NCI-H2196 (cell line): Measurements from ENCODE around the gene COX7A1.
A peak's percentile ranks its signal among the peaks of the same experiment; 100 is the strongest.
"Not testable (repeated sequence)": the region's sequence is repeated elsewhere in the genome, so short reads cannot be mapped to it uniquely, and the experiment has no call there.

Experiments
- DNase-seq: peaks from one replicate; lab custom pipeline; 2025; ENCODE audit not compliant: unreplicated experiment; lab: John Stamatoyannopoulos, UW

Gene COX7A1

GRCh38 chr19:36152352-36153091 is at the start of gene COX7A1:
Gene COX7A1 (minus strand): TSS chr19:36152447. CDS start chr19:36152407, 40 bp downstream.
- no peak for DNase-seq

DNA sequence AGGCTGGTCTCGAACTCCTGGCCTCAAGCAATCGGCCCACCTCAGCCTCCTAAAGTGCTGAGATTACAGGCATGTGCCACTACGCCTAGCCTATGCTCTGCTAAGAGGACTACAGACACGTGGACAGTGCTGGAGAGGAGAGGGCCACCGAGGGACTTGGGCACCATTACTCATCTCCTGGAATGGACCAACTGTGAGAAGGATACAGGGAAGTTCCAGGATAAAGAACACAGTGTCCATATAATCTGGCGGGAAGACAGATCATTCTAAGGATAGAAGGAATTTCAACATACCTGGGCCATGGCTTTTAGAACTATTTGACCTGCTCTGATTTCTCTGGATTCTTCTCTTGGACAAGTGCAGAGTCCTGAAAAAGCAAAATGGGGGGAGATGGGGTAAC is 49.4 kb upstream of the COX7A1 start:
- no peak for DNase-seq

DNA sequence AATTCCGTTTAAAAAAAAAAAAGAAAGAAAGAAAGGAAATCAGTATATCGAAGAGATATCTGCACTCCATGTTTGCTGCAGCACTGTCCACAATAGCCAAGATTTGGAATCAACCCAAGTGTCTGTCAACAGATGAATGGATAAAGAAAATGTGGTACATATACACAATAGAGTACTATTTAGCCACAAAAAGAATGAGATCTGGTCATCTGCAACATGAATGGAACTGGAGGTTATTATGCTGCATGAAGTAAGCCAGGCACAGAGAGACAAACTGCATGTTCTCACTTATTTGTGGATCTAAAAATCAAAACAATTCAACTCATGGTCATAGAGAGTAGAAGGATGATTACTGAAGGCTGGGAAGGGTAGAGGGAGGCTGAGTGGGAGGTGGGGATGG is 45.9 kb upstream of the COX7A1 start:
- no peak for DNase-seq

- DNase-seq: no peak
Measured at GRCh38 chr19:36196249-36196648, 44.0 kb upstream of the COX7A1 start.

DNA sequence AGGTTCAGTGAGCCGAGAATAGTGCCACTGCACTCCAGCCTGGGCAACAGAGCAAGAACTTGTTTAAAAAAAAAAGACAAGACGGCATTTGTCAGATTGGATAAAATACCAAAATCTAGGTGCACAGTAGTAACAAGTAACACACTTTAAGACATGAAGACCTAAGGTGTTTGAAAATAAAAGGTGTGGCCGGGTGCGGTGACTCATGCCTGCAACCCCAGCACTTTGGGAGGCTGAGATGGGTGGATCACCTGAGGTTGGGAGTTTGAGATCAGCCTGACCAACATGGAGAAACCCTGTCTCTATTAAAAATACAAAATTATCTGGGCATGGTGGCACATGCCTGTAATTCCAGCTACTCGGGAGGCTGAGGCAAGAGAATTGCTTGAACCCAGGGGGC is 34.5 kb upstream of the COX7A1 start:
- DNase-seq: not testable (repeated sequence)

DNA sequence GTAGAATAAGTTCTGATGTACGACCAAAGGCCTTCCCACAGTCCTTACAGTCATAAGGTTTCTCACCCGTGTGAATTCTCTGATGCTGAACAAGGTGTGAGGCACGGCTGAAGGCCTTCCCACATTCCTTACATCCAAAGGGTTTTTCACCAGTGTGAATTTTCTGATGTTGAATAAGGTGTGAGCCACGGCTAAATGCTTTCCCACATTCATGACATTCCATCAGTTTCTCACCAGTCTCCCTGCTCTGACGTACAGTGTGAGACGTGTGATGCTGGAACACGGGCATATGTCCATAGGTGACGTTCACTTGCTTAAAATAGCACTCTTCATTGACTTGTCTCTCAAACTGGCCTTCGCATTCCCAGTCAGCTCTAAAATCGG is 31.0 kb upstream of the COX7A1 start:
- no peak for DNase-seq

DNA sequence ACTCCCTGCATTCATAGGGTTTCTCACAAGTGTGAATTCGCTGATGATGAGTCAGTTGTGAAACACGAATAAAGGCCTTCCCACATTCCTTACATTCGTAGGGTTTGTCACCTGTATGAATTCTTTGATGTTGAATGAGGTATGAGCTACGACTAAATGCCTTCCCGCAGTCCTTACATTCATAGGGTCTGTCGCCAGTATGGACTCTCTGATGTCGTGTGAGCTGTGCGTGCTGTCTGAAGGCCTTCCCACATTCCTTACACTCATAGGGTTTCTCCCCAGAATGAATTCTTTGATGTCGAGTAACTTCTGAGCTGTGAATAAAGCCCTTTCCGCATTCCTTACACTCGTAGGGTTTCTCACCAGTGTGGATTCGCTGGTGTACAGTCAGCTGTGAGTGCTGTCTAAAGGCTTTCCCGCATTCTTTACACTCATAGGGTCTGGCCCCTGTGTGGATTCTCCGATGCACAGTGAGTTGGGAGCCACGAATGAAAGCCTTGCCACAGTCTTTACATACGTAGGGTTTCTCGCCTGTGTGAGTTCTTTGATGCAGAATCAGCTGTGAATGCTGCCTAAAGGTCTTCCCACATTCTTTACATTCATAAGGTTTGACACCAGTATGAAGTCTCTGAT is 30.5 kb upstream of the COX7A1 start:
- no peak for DNase-seq

GRCh38 chr19:36179077-36179476 is 26.8 kb upstream of the COX7A1 start:
- DNase-seq: not testable (repeated sequence)

- not testable (repeated sequence) for DNase-seq
Measured at GRCh38 chr19:36173846-36174245, 21.6 kb upstream of the COX7A1 start.

- DNase-seq: no peak
Measured at GRCh38 chr19:36172852-36173251, 20.6 kb upstream of the COX7A1 start.

- peak; percentile 91 for DNase-seq
Measured at GRCh38 chr19:36169084-36169760, 17.0 kb upstream of the COX7A1 start.

- no peak for DNase-seq
Measured at GRCh38 chr19:36163813-36164212, 11.6 kb upstream of the COX7A1 start.

GRCh38 chr19:36160821-36161596 is 8.8 kb upstream of the COX7A1 start:
- DNase-seq: no peak

GRCh38 chr19:36153126-36153525 is 879 bp upstream of the COX7A1 start:
- no peak for DNase-seq

DNA sequence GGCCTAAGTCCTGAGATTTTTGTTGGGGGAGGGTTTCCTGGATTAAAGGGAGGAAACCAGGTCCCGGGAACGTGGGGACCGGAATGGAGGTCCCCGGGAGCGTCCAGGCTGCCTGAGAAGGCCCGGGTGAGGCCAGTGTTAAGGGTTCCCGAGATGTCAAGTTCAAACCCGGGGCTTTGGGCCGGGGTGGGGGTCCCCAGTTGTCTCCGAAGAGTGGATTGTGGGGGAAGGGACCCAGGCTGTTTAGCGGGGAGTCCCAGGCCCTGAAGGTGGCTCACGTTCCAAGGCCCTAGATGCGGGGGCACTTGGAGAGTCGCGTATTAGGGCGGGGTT is 262 bp downstream of the COX7A1 start:
- DNase-seq: no peak

GRCh38 chr19:36151144-36152018 is 866 bp downstream of the COX7A1 start:
- DNase-seq: no peak

GRCh38 chr19:36150586-36150985 is 1.7 kb downstream of the COX7A1 start:
- DNase-seq: no peak

- no peak for DNase-seq
Measured at GRCh38 chr19:36149673-36150406, 2.4 kb downstream of the COX7A1 start.

- no peak for DNase-seq
Measured at GRCh38 chr19:36144624-36145023, 7.6 kb downstream of the COX7A1 start.

- no peak for DNase-seq
Measured at GRCh38 chr19:36142496-36142895, 9.8 kb downstream of the COX7A1 start.
